ENCODE data around the gene APOL1. TPM values are rescaled to one million over a fixed set of nuclear protein-coding genes. Genes with fewer than 3 reads are reported as not detected.
"Not testable (repeated sequence)": the region's sequence is repeated elsewhere in the genome, so short reads cannot be mapped to it uniquely, and the experiment has no call there.

Gene APOL1
- total RNA-seq, 1 donor from 2014 or later = not detected

DNA sequence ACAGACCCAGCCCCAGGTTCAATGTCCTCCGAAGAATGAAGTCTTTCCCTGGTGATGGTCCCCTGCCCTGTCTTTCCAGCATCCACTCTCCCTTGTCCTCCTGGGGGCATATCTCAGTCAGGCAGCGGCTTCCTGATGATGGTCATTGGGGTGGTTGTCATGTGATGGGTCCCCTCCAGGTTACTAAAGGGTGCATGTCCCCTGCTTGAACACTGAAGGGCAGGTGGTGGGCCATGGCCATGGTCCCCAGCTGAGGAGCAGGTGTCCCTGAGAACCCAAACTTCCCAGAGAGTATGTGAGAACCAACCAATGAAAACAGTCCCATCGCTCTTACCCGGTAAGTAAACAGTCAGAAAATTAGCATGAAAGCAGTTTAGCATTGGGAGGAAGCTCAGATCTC is 14.1 kb downstream of the APOL1 start:
- no peak overlapping the region for H2AFZ ChIP-seq (replicated peaks)
- Mint-ChIP-seq H3K4me3 (no peak overlapping the region), H3K9me3 (peaks cover 9% of the 10 kb centered on the region), H3K36me3 (peaks cover 5% of the 10 kb centered on the region), H3K27ac (no peak overlapping the region), H3K4me1 (peaks cover 17% of the 10 kb centered on the region), H3K27me3 (ENCODE audit: insufficient read depth, low read depth) (peaks cover 8% of the 10 kb centered on the region)
- no peak overlapping the region for H3K9ac ChIP-seq
- H3K4me1 ChIP-seq = no peaks in the 10 kb centered on the region
- TF ChIP-seq EZH2phosphoT487 (IDR thresholded peaks at IDR 0.05) (no peak), EZH2 (IDR thresholded peaks at IDR 0.05) (no peak)
- TF ChIP-seq, protein P1, sequence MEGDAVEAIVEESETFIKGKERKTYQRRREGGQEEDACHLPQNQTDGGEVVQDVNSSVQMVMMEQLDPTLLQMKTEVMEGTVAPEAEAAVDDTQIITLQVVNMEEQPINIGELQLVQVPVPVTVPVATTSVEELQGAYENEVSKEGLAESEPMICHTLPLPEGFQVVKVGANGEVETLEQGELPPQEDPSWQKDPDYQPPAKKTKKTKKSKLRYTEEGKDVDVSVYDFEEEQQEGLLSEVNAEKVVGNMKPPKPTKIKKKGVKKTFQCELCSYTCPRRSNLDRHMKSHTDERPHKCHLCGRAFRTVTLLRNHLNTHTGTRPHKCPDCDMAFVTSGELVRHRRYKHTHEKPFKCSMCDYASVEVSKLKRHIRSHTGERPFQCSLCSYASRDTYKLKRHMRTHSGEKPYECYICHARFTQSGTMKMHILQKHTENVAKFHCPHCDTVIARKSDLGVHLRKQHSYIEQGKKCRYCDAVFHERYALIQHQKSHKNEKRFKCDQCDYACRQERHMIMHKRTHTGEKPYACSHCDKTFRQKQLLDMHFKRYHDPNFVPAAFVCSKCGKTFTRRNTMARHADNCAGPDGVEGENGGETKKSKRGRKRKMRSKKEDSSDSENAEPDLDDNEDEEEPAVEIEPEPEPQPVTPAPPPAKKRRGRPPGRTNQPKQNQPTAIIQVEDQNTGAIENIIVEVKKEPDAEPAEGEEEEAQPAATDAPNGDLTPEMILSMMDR (IDR thresholded peaks at IDR 0.05) = no peak
- no peak for DNase-seq (ENCODE audit: low spot score)
- no peaks in the 10 kb centered on the region for H3K36me3 ChIP-seq
- H3K4me3 ChIP-seq = no peak overlapping the region
- no peak overlapping the region for H3K4me2 ChIP-seq
- no peaks in the 10 kb centered on the region for H3K79me2 ChIP-seq (ENCODE audit: low read depth)
- no peaks in the 10 kb centered on the region for H3K27me3 ChIP-seq
- H3F3A ChIP-seq (ENCODE audit: low read depth) = no peaks in the 10 kb centered on the region
- no peak overlapping the region for H3K27ac ChIP-seq
- H4K20me1 ChIP-seq (ENCODE audit: low read depth) = no peaks in the 10 kb centered on the region
- H3K9me3 ChIP-seq (ENCODE audit: low read depth) = no peaks in the 10 kb centered on the region

GRCh38 chr22:36267896-36268485 is 15.1 kb downstream of the APOL1 start:
- H3K27ac ChIP-seq = no peak overlapping the region
- H3K9me3 ChIP-seq (ENCODE audit: low read depth) = no peaks in the 10 kb centered on the region
- Mint-ChIP-seq H3K4me1 (peaks cover 14% of the 10 kb centered on the region), H3K27me3 (ENCODE audit: insufficient read depth, low read depth) (peaks cover 8% of the 10 kb centered on the region), H3K4me3 (no peak overlapping the region), H3K36me3 (peaks cover 5% of the 10 kb centered on the region), H3K9me3 (peaks cover 9% of the 10 kb centered on the region), H3K27ac (no peak overlapping the region)
- H3K79me2 ChIP-seq (ENCODE audit: low read depth) = no peaks in the 10 kb centered on the region
- no peaks in the 10 kb centered on the region for H3K36me3 ChIP-seq
- H3F3A ChIP-seq (ENCODE audit: low read depth) = no peaks in the 10 kb centered on the region
- no peak overlapping the region for H3K4me2 ChIP-seq
- H3K27me3 ChIP-seq = no peaks in the 10 kb centered on the region
- DNase-seq (ENCODE audit: low spot score) = no peak
- H4K20me1 ChIP-seq (ENCODE audit: low read depth) = no peaks in the 10 kb centered on the region
- TF ChIP-seq EZH2phosphoT487 (IDR thresholded peaks at IDR 0.05) (no peak), EZH2 (IDR thresholded peaks at IDR 0.05) (no peak)
- TF ChIP-seq, protein P1 (IDR thresholded peaks at IDR 0.05) = no peak
- no peak overlapping the region for H3K9ac ChIP-seq
- no peaks in the 10 kb centered on the region for H3K4me1 ChIP-seq
- H3K4me3 ChIP-seq = no peak overlapping the region
- no peak overlapping the region for H2AFZ ChIP-seq (replicated peaks)

DNA sequence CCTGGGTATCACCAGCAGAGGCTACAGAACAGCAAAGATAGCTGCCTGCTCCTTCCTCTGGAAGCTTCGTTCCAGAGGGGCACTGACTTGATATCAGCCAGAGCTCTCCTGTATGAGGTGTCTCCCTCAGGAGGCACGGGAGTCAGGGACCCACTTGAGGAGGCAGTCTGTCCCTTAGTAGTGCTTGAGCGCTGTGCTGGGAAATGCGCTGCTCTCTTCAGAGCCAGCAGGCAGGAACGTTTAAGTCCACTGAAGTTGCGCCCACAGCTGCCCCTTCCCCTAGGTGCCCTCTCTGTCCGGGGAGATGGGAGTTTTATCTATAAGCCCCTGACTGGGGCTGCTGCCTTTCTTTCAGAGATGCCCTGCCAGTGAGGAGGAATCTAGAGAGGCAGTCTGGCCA is 18.3 kb downstream of the APOL1 start:
- peak overlapping the region; percentile 82 for H2AFZ ChIP-seq (replicated peaks)
- not testable (repeated sequence) for H3K9me3 ChIP-seq (ENCODE audit: low read depth); H3K4me2 ChIP-seq; H3K4me3 Mint-ChIP-seq; H3K9me3 Mint-ChIP-seq; H3K4me3 ChIP-seq; H3K36me3 ChIP-seq; H3K27ac ChIP-seq; H3K27me3 ChIP-seq; H3K79me2 ChIP-seq (ENCODE audit: low read depth); H3K36me3 Mint-ChIP-seq; H3K27me3 Mint-ChIP-seq (ENCODE audit: insufficient read depth, low read depth); H3K4me1 Mint-ChIP-seq; H3K9ac ChIP-seq; H4K20me1 ChIP-seq (ENCODE audit: low read depth); DNase-seq (ENCODE audit: low spot score); H3K4me1 ChIP-seq; H3F3A ChIP-seq (ENCODE audit: low read depth)
- peak overlapping the region; percentile 33 for H3K27ac Mint-ChIP-seq

DNA sequence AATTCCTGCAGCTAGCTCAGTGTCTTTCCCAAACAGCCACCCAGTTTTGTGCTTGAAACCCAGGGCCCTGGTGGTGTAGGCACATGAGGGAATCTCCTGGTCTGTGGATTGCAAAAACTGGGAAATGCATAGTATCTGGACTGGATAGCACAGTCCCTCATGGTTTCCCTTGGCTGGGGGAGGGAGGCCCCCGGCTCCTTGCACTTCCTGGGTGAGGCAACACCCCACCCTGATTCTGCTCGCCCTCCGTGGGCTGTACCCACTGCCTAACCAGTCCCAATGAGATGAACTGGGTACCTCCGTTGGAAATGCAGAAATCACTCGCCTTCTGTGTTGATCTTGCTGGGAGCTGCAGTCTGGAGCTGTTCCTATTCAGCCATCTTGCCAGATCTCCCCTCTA is 19.0 kb downstream of the APOL1 start:
- H3K27ac Mint-ChIP-seq; H3K4me1 Mint-ChIP-seq; H3K4me3 ChIP-seq; H4K20me1 ChIP-seq (ENCODE audit: low read depth); H3K27ac ChIP-seq; H3K4me2 ChIP-seq; H3K79me2 ChIP-seq (ENCODE audit: low read depth); H3K9ac ChIP-seq; H3K36me3 ChIP-seq; H3K27me3 Mint-ChIP-seq (ENCODE audit: insufficient read depth, low read depth); H3K9me3 Mint-ChIP-seq; H3K4me3 Mint-ChIP-seq; DNase-seq (ENCODE audit: low spot score); H3K27me3 ChIP-seq; H3K9me3 ChIP-seq (ENCODE audit: low read depth); H3K36me3 Mint-ChIP-seq; H3K4me1 ChIP-seq; H3F3A ChIP-seq (ENCODE audit: low read depth): not testable (repeated sequence)
- peak overlapping the region; percentile 82 for H2AFZ ChIP-seq (replicated peaks)

Data from neural progenitor cell (in vitro differentiated cells).